ENCODE measurements around the gene RTN4R. TPM values are rescaled to one million over a fixed set of nuclear protein-coding genes. Genes with fewer than 3 reads are reported as not detected.

Gene RTN4R
- total RNA-seq, 1 donor, result under 0.01 TPM

DNA sequence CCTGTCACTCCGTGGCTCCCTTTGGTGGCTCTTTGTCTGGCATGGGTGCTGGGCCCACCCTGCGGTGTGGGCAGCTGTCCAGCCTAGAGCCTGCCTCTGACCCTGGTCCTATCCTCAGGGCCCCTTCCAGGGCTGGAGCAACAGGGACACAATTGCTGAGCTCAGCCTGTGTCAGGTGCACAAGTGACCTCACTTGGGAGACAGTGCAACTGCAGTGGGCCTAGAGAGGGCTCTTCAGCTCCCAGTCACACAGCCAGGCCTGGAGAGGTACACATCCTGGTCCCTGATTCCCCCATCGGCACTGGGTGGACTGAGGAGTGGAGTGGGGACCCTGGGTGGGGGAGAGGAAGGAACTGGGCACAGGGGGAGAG is 43.9 kb downstream of the RTN4R start:
- H4K20me1 ChIP-seq (ENCODE audit: insufficient read depth, low read length), result no peaks in the 10 kb centered on the region
- no peaks in the 10 kb centered on the region for H3K9me3 ChIP-seq (ENCODE audit: low read depth, low read length)
- no peak overlapping the region for H3K4me3 ChIP-seq (ENCODE audit: insufficient read depth, low read length)

GRCh38 chr22:20223421-20224255 is 44.5 kb downstream of the RTN4R start:
- H3K9me3 ChIP-seq (ENCODE audit: low read depth, low read length), result no peaks in the 10 kb centered on the region
- no peak overlapping the region for H3K4me2 ChIP-seq (ENCODE audit: insufficient read depth, low read length)
- no peaks in the 10 kb centered on the region for H3K4me1 ChIP-seq (ENCODE audit: insufficient read depth, low read length)
- H3K79me2 ChIP-seq (ENCODE audit: insufficient read depth, low read length), result no peaks in the 10 kb centered on the region
- no peaks in the 10 kb centered on the region for H3K27me3 ChIP-seq (ENCODE audit: insufficient read depth, low read length)
- H3K27ac ChIP-seq (ENCODE audit: low read depth, low read length), result no peak overlapping the region
- no peaks in the 10 kb centered on the region for H3K36me3 ChIP-seq (ENCODE audit: insufficient read depth, low read length)
- H4K20me1 ChIP-seq (ENCODE audit: insufficient read depth, low read length), result no peaks in the 10 kb centered on the region
- TF ChIP-seq, protein P1, sequence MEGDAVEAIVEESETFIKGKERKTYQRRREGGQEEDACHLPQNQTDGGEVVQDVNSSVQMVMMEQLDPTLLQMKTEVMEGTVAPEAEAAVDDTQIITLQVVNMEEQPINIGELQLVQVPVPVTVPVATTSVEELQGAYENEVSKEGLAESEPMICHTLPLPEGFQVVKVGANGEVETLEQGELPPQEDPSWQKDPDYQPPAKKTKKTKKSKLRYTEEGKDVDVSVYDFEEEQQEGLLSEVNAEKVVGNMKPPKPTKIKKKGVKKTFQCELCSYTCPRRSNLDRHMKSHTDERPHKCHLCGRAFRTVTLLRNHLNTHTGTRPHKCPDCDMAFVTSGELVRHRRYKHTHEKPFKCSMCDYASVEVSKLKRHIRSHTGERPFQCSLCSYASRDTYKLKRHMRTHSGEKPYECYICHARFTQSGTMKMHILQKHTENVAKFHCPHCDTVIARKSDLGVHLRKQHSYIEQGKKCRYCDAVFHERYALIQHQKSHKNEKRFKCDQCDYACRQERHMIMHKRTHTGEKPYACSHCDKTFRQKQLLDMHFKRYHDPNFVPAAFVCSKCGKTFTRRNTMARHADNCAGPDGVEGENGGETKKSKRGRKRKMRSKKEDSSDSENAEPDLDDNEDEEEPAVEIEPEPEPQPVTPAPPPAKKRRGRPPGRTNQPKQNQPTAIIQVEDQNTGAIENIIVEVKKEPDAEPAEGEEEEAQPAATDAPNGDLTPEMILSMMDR (IDR thresholded peaks at IDR 0.05; ENCODE audit: extremely low read depth, low read depth, low read length), result no peak
- H3K4me3 ChIP-seq (ENCODE audit: insufficient read depth, low read length), result no peak overlapping the region
- DNase-seq (ENCODE audit: insufficient read length, low spot score, missing footprints), result no peak
- H2AFZ ChIP-seq (ENCODE audit: low read length), result no peak overlapping the region

More for the DNA sequence above, 43.9 kb downstream of the RTN4R start:
- TF ChIP-seq, protein P1 (IDR thresholded peaks at IDR 0.05; ENCODE audit: extremely low read depth, low read depth, low read length), result no peak
- H2AFZ ChIP-seq (ENCODE audit: low read length), result no peak overlapping the region
- H3K4me2 ChIP-seq (ENCODE audit: insufficient read depth, low read length), result no peak overlapping the region
- no peaks in the 10 kb centered on the region for H3K36me3 ChIP-seq (ENCODE audit: insufficient read depth, low read length)
- H3K27me3 ChIP-seq (ENCODE audit: insufficient read depth, low read length), result peaks cover 5% of the 10 kb centered on the region
- no peaks in the 10 kb centered on the region for H3K79me2 ChIP-seq (ENCODE audit: insufficient read depth, low read length)
- H3K27ac ChIP-seq (ENCODE audit: low read depth, low read length), result no peak overlapping the region
- DNase-seq (ENCODE audit: insufficient read length, low spot score, missing footprints), result no peak
- no peaks in the 10 kb centered on the region for H3K4me1 ChIP-seq (ENCODE audit: insufficient read depth, low read length)

DNA sequence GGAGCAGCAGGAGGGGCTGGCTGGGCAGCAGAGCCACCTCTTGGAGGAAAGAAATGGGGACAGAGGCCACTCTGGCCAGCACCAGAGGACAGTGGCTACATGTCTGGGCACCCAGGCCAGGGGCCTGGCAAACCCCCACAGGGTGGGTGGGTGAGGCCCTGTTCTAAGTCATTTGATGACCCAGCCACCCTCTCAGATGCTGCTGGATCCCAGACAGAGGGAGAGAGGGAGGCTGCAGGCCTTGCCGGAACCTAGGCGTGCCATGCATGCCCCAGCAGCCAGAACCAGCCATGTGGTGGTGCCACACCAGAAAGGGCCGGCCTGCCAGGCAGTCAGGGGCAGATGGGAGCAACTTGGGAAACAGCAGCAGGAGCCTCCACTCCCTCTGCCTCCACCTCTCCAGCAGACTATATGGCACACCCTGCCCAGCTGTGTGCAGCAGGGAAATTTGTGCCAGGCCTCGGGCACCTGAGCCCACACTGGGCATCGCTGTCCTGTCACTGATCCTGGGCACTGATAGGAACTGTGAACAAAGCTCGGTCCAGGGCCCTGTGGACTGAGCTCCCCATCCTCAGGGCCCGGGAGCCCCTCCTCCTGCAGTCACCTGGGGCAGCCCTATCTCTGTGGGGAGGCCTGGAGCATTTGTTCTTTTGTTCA is 45.2 kb downstream of the RTN4R start:
- Histone ChIP-seq H3K36me3 (ENCODE audit: insufficient read depth, low read length) (no peaks in the 10 kb centered on the region), H3K27me3 (ENCODE audit: insufficient read depth, low read length) (no peaks in the 10 kb centered on the region), H3K4me2 (ENCODE audit: insufficient read depth, low read length) (no peak overlapping the region), H4K20me1 (ENCODE audit: insufficient read depth, low read length) (no peaks in the 10 kb centered on the region), H3K27ac (ENCODE audit: low read depth, low read length) (no peak overlapping the region), H3K79me2 (ENCODE audit: insufficient read depth, low read length) (no peaks in the 10 kb centered on the region), H3K9me3 (ENCODE audit: low read depth, low read length) (no peaks in the 10 kb centered on the region), H3K4me3 (ENCODE audit: insufficient read depth, low read length) (no peak overlapping the region), H3K4me1 (ENCODE audit: insufficient read depth, low read length) (no peaks in the 10 kb centered on the region), H2AFZ (ENCODE audit: low read length) (no peak overlapping the region)
- DNase-seq (ENCODE audit: insufficient read length, low spot score, missing footprints), result no peak
- TF ChIP-seq, protein P1 (IDR thresholded peaks at IDR 0.05; ENCODE audit: extremely low read depth, low read depth, low read length), result no peak

Measured in osteoblast (primary cell).